IMR-90 (cell line): Measurements from ENCODE around the gene SAMD8. TPM values are rescaled to one million over a fixed set of nuclear protein-coding genes. Genes with fewer than 3 reads are reported as not detected.
A peak's percentile ranks its signal among the peaks of the same experiment; 100 is the strongest.

Source experiments
- ATAC-seq: fragments of 200-7000 bp; cut with Tn5 transposase; 2 replicates; pipeline ENCODE4 v1.9.1; 2020; ENCODE audit warnings: low read depth, mild to moderate bottlenecking, moderate library complexity
- BruUV-seq: library from RNA; stranded (reverse); fragments of 400-500 nt; replicated peaks from 2 replicates; lab custom pipeline; 2021; lab: Mats Ljungman, UMichigan
- CTCF ChIA-PET: fragments of 300-600 bp; formaldehyde crosslinking; extraction: SDS; loops from one replicate; lab custom pipeline; 2021; ENCODE audit warnings: antibody characterized with exemption; lab: Yijun Ruan, JAX
- POLR2A ChIA-PET: fragments of 300-600 bp; sonication (Branson Sonifier 250); formaldehyde crosslinking; loops from one replicate; lab custom pipeline; 2022; ENCODE audit warnings: antibody characterized with exemption; ENCODE audit not compliant: unreplicated experiment; lab: Charles Lee
- DNase-seq: peaks from one replicate; pipeline ENCODE4 v3.0.0; 2013
- H2AFZ ChIP-seq: replicated peaks from 2 replicates; pipeline ENCODE3; 2013; ENCODE audit warnings: low read length, mild to moderate bottlenecking; ENCODE audit not compliant: poor library complexity
- H2AK5ac ChIP-seq: 2 replicates; pipeline ENCODE4 v1.6.1; 2013; ENCODE audit warnings: low read depth, low read length, inconsistent platforms
- H2AK9ac ChIP-seq: replicated peaks from 2 replicates; pipeline ENCODE3; 2013; ENCODE audit warnings: mild to moderate bottlenecking, low read depth, low read length, moderate library complexity; ENCODE audit not compliant: poor library complexity
- H2BK120ac ChIP-seq: 2 replicates; pipeline ENCODE4 v1.6.1; 2013; ENCODE audit warnings: low read depth, low read length, inconsistent platforms
- H2BK15ac ChIP-seq: 3 replicates; pipeline ENCODE4 v1.6.1; 2013; ENCODE audit warnings: low read depth, low read length, inconsistent platforms
- H2BK20ac ChIP-seq: 2 replicates; pipeline ENCODE4 v1.6.1; 2013; ENCODE audit warnings: low read depth, mild to moderate bottlenecking, inconsistent platforms, low read length, moderate library complexity
- H2BK5ac ChIP-seq: 2 replicates; pipeline ENCODE4 v1.6.1; 2013; ENCODE audit warnings: mild to moderate bottlenecking, low read depth, low read length, inconsistent platforms; ENCODE audit not compliant: poor library complexity, severe bottlenecking
- H3K14ac ChIP-seq: replicated peaks from 2 replicates; pipeline ENCODE4 v1.6.1; 2013; ENCODE audit warnings: low read depth, low read length, inconsistent platforms
- H3K18ac ChIP-seq: 2 replicates; pipeline ENCODE4 v1.6.1; 2013; ENCODE audit warnings: low read depth, low read length, control low read depth
- H3K23ac ChIP-seq: 2 replicates; pipeline ENCODE4 v1.6.1; 2013; ENCODE audit warnings: low read depth, low read length, inconsistent platforms
- H3K27ac ChIP-seq: 2 replicates; pipeline ENCODE4 v1.5.1; 2013; ENCODE audit warnings: mild to moderate bottlenecking, control low read depth, low read length; ENCODE audit not compliant: insufficient read depth
- H3K27me3 ChIP-seq: 2 replicates; pipeline ENCODE4 v1.6.1; 2013; ENCODE audit warnings: low read length; ENCODE audit not compliant: control insufficient read depth, insufficient read depth
- H3K36me3 ChIP-seq: 2 replicates; pipeline ENCODE4 v1.6.1; 2013; ENCODE audit warnings: low read length, mixed read lengths; ENCODE audit not compliant: control insufficient read depth, insufficient read depth
- H3K4ac ChIP-seq: 2 replicates; pipeline ENCODE4 v1.6.1; 2013; ENCODE audit warnings: low read depth, low read length, inconsistent platforms
- H3K4me1 ChIP-seq: 2 replicates; pipeline ENCODE4 v1.6.1; 2013; ENCODE audit warnings: low read length, mixed read lengths; ENCODE audit not compliant: control insufficient read depth, insufficient read depth
- H3K4me2 ChIP-seq: 2 replicates; pipeline ENCODE4 v1.6.1; 2013; ENCODE audit warnings: low read depth, mild to moderate bottlenecking, control low read depth, low read length, moderate library complexity
- H3K4me3 ChIP-seq: 2 replicates; pipeline ENCODE4 v1.5.1; 2013; ENCODE audit warnings: low read depth, mild to moderate bottlenecking, control low read depth, low read length, moderate library complexity; ENCODE audit not compliant: insufficient read depth
- H3K56ac ChIP-seq: 2 replicates; pipeline ENCODE4 v1.6.1; 2013; ENCODE audit warnings: low read length, inconsistent platforms; ENCODE audit not compliant: insufficient read depth; ENCODE audit errors: extremely low read depth
- H3K79me1 ChIP-seq, 2 experiments: 2 replicates each; pipeline ENCODE4 v1.6.1; 2013; ENCODE audit warnings: low read length in 2 of 2, inconsistent platforms in 1 of 2, low read depth in 1 of 2
- H3K9ac ChIP-seq: 2 replicates; pipeline ENCODE4 v1.6.1; 2013; ENCODE audit warnings: low read depth, low read length, control low read depth
- H3K9me1 ChIP-seq: 2 replicates; pipeline ENCODE4 v1.6.1; 2013; ENCODE audit warnings: low read length, inconsistent platforms; ENCODE audit not compliant: insufficient read depth
- H3K9me3 ChIP-seq: 2 replicates; pipeline ENCODE4 v1.6.1; 2013; ENCODE audit warnings: low read length; ENCODE audit not compliant: control insufficient read depth, insufficient read depth
- H4K20me1 ChIP-seq: 2 replicates; pipeline ENCODE4 v1.6.1; 2013; ENCODE audit warnings: low read length, inconsistent platforms; ENCODE audit not compliant: insufficient read depth
- H4K5ac ChIP-seq: 2 replicates; pipeline ENCODE4 v1.6.1; 2013; ENCODE audit warnings: mild to moderate bottlenecking, low read depth, low read length, control low read depth
- H4K8ac ChIP-seq, 2 experiments: 2 replicates each; pipeline ENCODE4 v1.6.1; 2013; ENCODE audit warnings: low read depth in 2 of 2, low read length in 2 of 2, control low read depth in 1 of 2, inconsistent platforms in 1 of 2
- H4K91ac ChIP-seq: 2 replicates; pipeline ENCODE4 v1.6.1; 2013; ENCODE audit warnings: low read depth, low read length, inconsistent platforms; ENCODE audit not compliant: insufficient read depth
- CHD1 ChIP-seq: IDR thresholded peaks from 2 replicates; pipeline ENCODE4 v1.6.1; 2012; ENCODE audit warnings: low read depth, low read length, improper control_type of control experiment
- FOS ChIP-seq: fragments of 150-350 bp; IDR thresholded peaks from 2 replicates; pipeline ENCODE4 v1.6.1; 2016; ENCODE audit warnings: low read depth, low read length
- MAFK ChIP-seq: IDR thresholded peaks from 2 replicates; pipeline ENCODE4 v1.6.1; 2012; ENCODE audit warnings: low read depth, low read length, improper control_type of control experiment
- MXI1 ChIP-seq: IDR thresholded peaks from 2 replicates; pipeline ENCODE4 v1.6.1; 2012; ENCODE audit warnings: low read depth, mild to moderate bottlenecking, low read length, moderate library complexity, borderline replicate concordance
- NFE2L2 ChIP-seq: fragments of 150-350 bp; IDR thresholded peaks from 2 replicates; pipeline ENCODE4 v1.6.1; 2016; ENCODE audit warnings: low read depth, mild to moderate bottlenecking, low read length
- RCOR1 ChIP-seq: IDR thresholded peaks from 2 replicates; pipeline ENCODE4 v1.6.1; 2012; ENCODE audit warnings: mild to moderate bottlenecking, low read length, improper control_type of control experiment; ENCODE audit not compliant: insufficient replicate concordance
- RFX5 ChIP-seq: IDR thresholded peaks from 2 replicates; pipeline ENCODE4 v1.8.0; 2012; ENCODE audit warnings: low read depth, mild to moderate bottlenecking, low read length, moderate library complexity
- SMC3 ChIP-seq: fragments of 150-350 bp; IDR thresholded peaks from 2 replicates; pipeline ENCODE4 v1.6.1; 2016; ENCODE audit warnings: low read depth, mild to moderate bottlenecking, antibody characterized with exemption, low read length, moderate library complexity
- WGBS, 2 experiments: methylation state at CpG; one replicate each; pipeline versions ENCODE4 v1.1.5 to v1.1.7; 2013; ENCODE audit warnings: missing lambda C conversion rate in 2 of 2; ENCODE audit not compliant: insufficient read length in 1 of 2; ENCODE audit errors: extremely low coverage in 2 of 2; 5-methylcytosine and 5-hydroxymethylcytosine counted together
- dilution Hi-C: fragments of 300-500 bp; cut with HindIII; formaldehyde crosslinking; loops from one replicate; pipeline ENCODE4 v1.14.3; 2018; ENCODE audit warnings: low sequenced_read_pairs; ENCODE audit not compliant: unreplicated experiment
- in situ Hi-C: fragments of 300-500 bp; cut with MboI; formaldehyde crosslinking; loops from 3 replicates; pipeline ENCODE4 v1.14.3; 2019; ENCODE audit warnings: low sequenced_read_pairs, inconsistent platforms, mixed read lengths
- intact Hi-C: fragments of 100-400 bp; cut with micrococcal nuclease; formaldehyde crosslinking; loops from 2 replicates; pipeline ENCODE4 v1.10.0; 2022
- polyA plus RNA-seq, 3 experiments: library from polyadenylated mRNA; depleted of rRNA; stranded (reverse); fragments of >200 nt; gene quantifications; 2 replicates each; pipeline ENCODE4 v1.2.3, GENCODE V29; 2012; ENCODE audit warnings: low replicate concordance in 1 of 3
- total RNA-seq: library from RNA; depleted of rRNA; stranded (reverse); fragments of >200 nt; gene quantifications from 2 replicates; pipeline ENCODE4 v1.2.3, GENCODE V29; 2012
- TF ChIP-seq, protein P1 (sequence below): fragments of 150-350 bp; IDR thresholded peaks from 2 replicates; pipeline ENCODE4 v1.6.1; 2017; ENCODE audit warnings: mild to moderate bottlenecking, antibody characterized with exemption, low read length, low read depth

The SAMD8 gene
- total and polyA plus RNA-seq, 2 of the 4 experiments (the other 2 are of a cell fraction) = 10.1 to 28.7 TPM

DNA sequence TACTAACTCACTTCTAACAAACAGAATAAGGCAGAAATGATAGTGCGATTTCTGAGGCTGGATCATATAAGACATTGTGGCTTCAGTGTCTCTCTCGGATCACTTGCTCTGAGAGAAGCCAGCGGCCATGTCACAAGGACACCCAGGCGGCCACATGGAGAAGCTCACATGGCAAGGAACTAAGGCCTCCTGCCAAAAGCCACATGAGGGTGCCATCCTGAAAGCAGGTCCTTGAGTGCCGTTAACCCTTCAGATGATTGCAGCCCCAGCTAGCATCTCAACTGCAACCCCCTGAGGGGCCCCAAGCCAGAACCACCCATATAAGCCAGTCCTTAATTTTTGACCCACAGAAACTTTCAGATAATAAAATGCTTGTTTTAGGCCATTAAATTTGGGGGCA lies 92.3 kb downstream of the SAMD8 start:
- no peak overlapping the region for H3K4me2 ChIP-seq
- in situ Hi-C loops = no loop called here
- DNase-seq (no peak), ATAC-seq (no peak)
- no peak overlapping the region for H2BK20ac ChIP-seq
- no peak overlapping the region for H2AFZ ChIP-seq
- H3K56ac ChIP-seq = no peak overlapping the region
- CTCF ChIA-PET = no interaction called here
- H3K18ac ChIP-seq = no peak overlapping the region
- no peak overlapping the region for H2BK120ac ChIP-seq
- H3K4me1 ChIP-seq = peaks cover 17% of the 10 kb centered on the region
- 100% methylated on average over 1 of the region's 5 CpGs; no CpG with 5 or more reads in 1 of the 2 experiments for WGBS, 2 experiments
- no peaks in the 10 kb centered on the region for H3K27me3 ChIP-seq
- no peak overlapping the region for H4K8ac ChIP-seq
- H4K20me1 ChIP-seq = no peaks in the 10 kb centered on the region
- H3K14ac ChIP-seq = no peak overlapping the region
- dilution Hi-C loops = no loop called here
- H3K4ac ChIP-seq = no peak overlapping the region
- H3K4me3 ChIP-seq = no peak overlapping the region
- BruUV-seq = no TSS peak
- TF ChIP-seq RFX5 (no peak), FOS (no peak), MAFK (no peak), MXI1 (no peak), RCOR1 (no peak), SMC3 (no peak), CHD1 (no peak), NFE2L2 (no peak)
- TF ChIP-seq, protein P1, sequence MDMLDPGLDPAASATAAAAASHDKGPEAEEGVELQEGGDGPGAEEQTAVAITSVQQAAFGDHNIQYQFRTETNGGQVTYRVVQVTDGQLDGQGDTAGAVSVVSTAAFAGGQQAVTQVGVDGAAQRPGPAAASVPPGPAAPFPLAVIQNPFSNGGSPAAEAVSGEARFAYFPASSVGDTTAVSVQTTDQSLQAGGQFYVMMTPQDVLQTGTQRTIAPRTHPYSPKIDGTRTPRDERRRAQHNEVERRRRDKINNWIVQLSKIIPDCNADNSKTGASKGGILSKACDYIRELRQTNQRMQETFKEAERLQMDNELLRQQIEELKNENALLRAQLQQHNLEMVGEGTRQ = no peak
- peak overlapping the region; percentile 2; the same call in 1 of the 2 replicates for H2AK5ac ChIP-seq
- H3K9me3 ChIP-seq = no peaks in the 10 kb centered on the region
- peak overlapping the region; percentile 39; the same call in 1 of the 2 replicates for H4K91ac ChIP-seq
- H2BK5ac ChIP-seq = no peak overlapping the region
- no peak overlapping the region for H2BK15ac ChIP-seq
- POLR2A ChIA-PET = no interaction called here
- H3K27ac ChIP-seq = no peak overlapping the region
- H3K36me3 ChIP-seq = no peaks in the 10 kb centered on the region
- H3K79me1 ChIP-seq = peaks cover 0 to 13% of the 10 kb centered on the region in 2 experiments; a peak in 1 of 4 replicates
- H4K5ac ChIP-seq = peak overlapping the region; percentile 16; the same call in 1 of the 2 replicates
- H3K9me1 ChIP-seq = peaks cover 22% of the 10 kb centered on the region
- H3K23ac ChIP-seq = no peak overlapping the region
- H3K9ac ChIP-seq = no peak overlapping the region
- H2AK9ac ChIP-seq = no peak overlapping the region
- intact Hi-C loops = no loop called here
